Peyer's patch (tissue), 4 donors: Measurements from ENCODE around the gene ABCA13. TPM values are rescaled to one million over a fixed set of nuclear protein-coding genes. Genes with fewer than 3 reads are reported as not detected.

Experiments used
- DNase-seq, 3 donors: peaks; one replicate each; pipeline ENCODE4 v3.0.0-alpha.2; 2017 to 2019
- H3K27ac ChIP-seq, 4 donors: fragments of 200-600 bp; sonication (generic); one replicate each; pipeline ENCODE4 v1.5.1; 2016 to 2019
- H3K27me3 ChIP-seq, 2 donors: fragments of 200-600 bp; sonication (generic); one replicate each; pipeline ENCODE4 v1.5.1; 2019
- H3K36me3 ChIP-seq, 3 donors: fragments of 200-600 bp; sonication (generic); one replicate each; pipeline ENCODE4 v1.5.1; 2016 to 2019
- H3K4me1 ChIP-seq, 4 donors: fragments of 200-600 bp; sonication (generic); one replicate each; pipeline ENCODE4 v1.5.1; 2016 to 2019
- H3K4me3 ChIP-seq, 4 donors: fragments of 200-600 bp; sonication (generic); 1 replicate in 3 of 4; 2 replicates in 1 of 4; pipeline ENCODE4 v1.5.1; 2016 to 2019; ENCODE audit warnings: mild to moderate bottlenecking in 1 of 4
- H3K9me3 ChIP-seq, 4 donors: fragments of 200-600 bp; sonication (generic); one replicate each; pipeline ENCODE4 v1.5.1; 2016 to 2019; ENCODE audit warnings: mild to moderate bottlenecking in 1 of 4
- CTCF ChIP-seq, 6 experiments: fragments of 450-650 bp in 4 of 6; fragments of 200-600 bp in 2 of 6; sonication (generic) in 1 of 6; IDR thresholded peaks; one replicate each; pipeline ENCODE4 v1.5.1; 2017 to 2019; ENCODE audit warnings: antibody characterized with exemption in 6 of 6, mild to moderate bottlenecking in 3 of 6, moderate library complexity in 1 of 6
- POLR2A ChIP-seq, 2 donors: fragments of 450-650 bp; IDR thresholded peaks; one replicate each; pipeline ENCODE4 v1.5.1; 2017; ENCODE audit warnings: antibody characterized with exemption in 2 of 2, mild to moderate bottlenecking in 2 of 2, moderate library complexity in 2 of 2
- total RNA-seq, 4 donors: library from RNA; depleted of rRNA; stranded (reverse); fragments of >200 nt; gene quantifications; one replicate each; pipeline ENCODE4 v1.1.0, GENCODE V29; 2016

Gene ABCA13
- total RNA-seq, 4 donors from 2014 or later: 0.53 to 2.7 (median 1.7) TPM

GRCh38 chr7:48664241-48664640 lies 493.0 kb downstream of the ABCA13 start:
- no peaks in the 10 kb centered on the region for H3K4me1 ChIP-seq
- no peaks in the 10 kb centered on the region for H3K27me3 ChIP-seq
- no peak for DNase-seq
- no peak overlapping the region for H3K27ac ChIP-seq
- TF ChIP-seq CTCF (IDR thresholded peaks at IDR 0.05): no peak
- no peak for TF ChIP-seq POLR2A (IDR thresholded peaks at IDR 0.05)
- H3K36me3 ChIP-seq: no peaks in the 10 kb centered on the region
- H3K4me3 ChIP-seq: no peak overlapping the region
- no peaks in the 10 kb centered on the region for H3K9me3 ChIP-seq

GRCh38 chr7:48665353-48666135 lies 494.3 kb downstream of the ABCA13 start:
- H3K4me3 ChIP-seq: no peak overlapping the region
- no peak overlapping the region for H3K27ac ChIP-seq
- no peaks in the 10 kb centered on the region for H3K36me3 ChIP-seq
- TF ChIP-seq CTCF (IDR thresholded peaks at IDR 0.05) (no peak), POLR2A (IDR thresholded peaks at IDR 0.05) (no peak)
- H3K27me3 ChIP-seq: no peaks in the 10 kb centered on the region
- no peaks in the 10 kb centered on the region for H3K4me1 ChIP-seq
- DNase-seq: no peak
- H3K9me3 ChIP-seq: no peaks in the 10 kb centered on the region

- no peak for DNase-seq
- TF ChIP-seq CTCF (IDR thresholded peaks at IDR 0.05): no peak
- no peak for TF ChIP-seq POLR2A (IDR thresholded peaks at IDR 0.05)
- Histone ChIP-seq H3K27me3 (no peaks in the 10 kb centered on the region), H3K9me3 (no peaks in the 10 kb centered on the region), H3K36me3 (no peaks in the 10 kb centered on the region), H3K4me1 (no peaks in the 10 kb centered on the region), H3K27ac (no peak overlapping the region), H3K4me3 (no peak overlapping the region)
Measured at GRCh38 chr7:48667407-48667806, 496.1 kb downstream of the ABCA13 start.

- no peaks in the 10 kb centered on the region for H3K9me3 ChIP-seq
- no peaks in the 10 kb centered on the region for H3K36me3 ChIP-seq
- TF ChIP-seq POLR2A (IDR thresholded peaks at IDR 0.05) (no peak), CTCF (IDR thresholded peaks at IDR 0.05) (no peak)
Measured at GRCh38 chr7:48671656-48672055, 500.4 kb downstream of the ABCA13 start.

GRCh38 chr7:48681006-48681405 lies 509.7 kb downstream of the ABCA13 start:
- Histone ChIP-seq H3K4me3 (no peak overlapping the region), H3K27me3 (no peaks in the 10 kb centered on the region), H3K27ac (no peak overlapping the region), H3K9me3 (no peaks in the 10 kb centered on the region), H3K36me3 (no peaks in the 10 kb centered on the region), H3K4me1 (no peaks in the 10 kb centered on the region)
- DNase-seq: no peak
- no peak for TF ChIP-seq CTCF (IDR thresholded peaks at IDR 0.05)
- no peak for TF ChIP-seq POLR2A (IDR thresholded peaks at IDR 0.05)

More at GRCh38 chr7:48671656-48672055, 500.4 kb downstream of the ABCA13 start:
- Histone ChIP-seq H3K4me1 (no peaks in the 10 kb centered on the region), H3K27ac (no peak overlapping the region), H3K4me3 (no peak overlapping the region), H3K27me3 (no peaks in the 10 kb centered on the region)
- no peak for DNase-seq
